ENCODE data around the gene VAT1L. TPM values are rescaled to one million over a fixed set of nuclear protein-coding genes. Genes with fewer than 3 reads are reported as not detected.

The VAT1L gene
- total RNA-seq, 1 experiment from 2014 or later = 33.8 TPM

DNA sequence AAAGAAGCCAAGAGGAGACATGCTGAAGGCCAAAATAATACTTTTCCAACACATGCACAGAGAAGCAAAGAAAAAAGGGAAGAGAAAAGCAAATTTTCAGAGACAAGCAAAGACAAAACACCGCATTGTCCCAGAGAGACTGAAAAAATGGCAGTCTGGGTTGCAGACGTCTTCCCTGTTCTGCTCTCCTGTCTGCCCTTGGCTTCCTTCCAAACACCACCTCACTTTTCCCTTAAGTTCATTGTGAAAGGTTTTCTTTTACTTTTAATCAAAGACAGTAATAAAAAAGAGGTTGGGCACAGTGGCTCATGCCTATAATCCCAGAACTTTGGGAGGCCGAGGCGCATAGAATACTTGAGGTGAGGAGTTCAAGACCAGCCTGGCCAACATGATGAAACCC, 21.2 kb upstream of the VAT1L start:
- no peak overlapping the region for H3K4me3 Mint-ChIP-seq
- Histone ChIP-seq H3K23ac (ENCODE audit: insufficient read length, low read depth, low read length) (no peak overlapping the region), H2BK12ac (ENCODE audit: insufficient read length, low read depth, low read length) (no peak overlapping the region), H3K4me1 (ENCODE audit: insufficient read depth, low read length) (no peaks in the 10 kb centered on the region), H2BK5ac (ENCODE audit: insufficient read length, low read length) (no peak overlapping the region), H3K56ac (ENCODE audit: insufficient read length, low read depth, low read length) (no peak overlapping the region), H4K8ac (replicated peaks; ENCODE audit: insufficient read length, low read depth, low read length) (no peak overlapping the region), H3K14ac (ENCODE audit: insufficient read depth, low read length) (no peak overlapping the region), H2BK15ac (ENCODE audit: low read depth, low read length) (no peak overlapping the region), H3K9ac (ENCODE audit: extremely low read depth, insufficient read length, low read length) (no peak overlapping the region), H4K20me1 (ENCODE audit: control insufficient read depth, insufficient read depth, insufficient read length) (no peaks in the 10 kb centered on the region), H3K79me2 (ENCODE audit: insufficient read depth, low read length) (no peaks in the 10 kb centered on the region), H3K27me3 (ENCODE audit: insufficient read depth, low read length) (no peaks in the 10 kb centered on the region), H2BK120ac (ENCODE audit: low read depth, low read length, poor library complexity, severe bottlenecking) (no peak overlapping the region), H3K27ac (ENCODE audit: insufficient read length, low read depth, low read length) (no peak overlapping the region), H2BK20ac (ENCODE audit: low read depth, low read length, poor library complexity, severe bottlenecking) (no peak overlapping the region), H4K91ac (ENCODE audit: insufficient read length, low read depth, low read length) (no peak overlapping the region), H2AK5ac (ENCODE audit: insufficient read length, low read length) (no peak overlapping the region), H2AFZ (ENCODE audit: low read length) (no peak overlapping the region), H3K79me1 (ENCODE audit: insufficient read depth, low read depth, low read length, poor library complexity, severe bottlenecking) (no peaks in the 10 kb centered on the region), H3K18ac (ENCODE audit: insufficient read length, low read depth, low read length) (no peak overlapping the region), H4K5ac (ENCODE audit: insufficient read length, low read depth, low read length) (no peak overlapping the region), H3K23me2 (ENCODE audit: insufficient read length, low read depth, low read length, poor library complexity, severe bottlenecking) (no peaks in the 10 kb centered on the region), H3T11ph (ENCODE audit: low read length) (no peak overlapping the region), H3K4ac (ENCODE audit: low read depth, low read length) (no peak overlapping the region), H3K9me3 (ENCODE audit: control insufficient read depth, low read depth, low read length) (no peaks in the 10 kb centered on the region), H3K4me2 (ENCODE audit: insufficient read depth, insufficient read length, low read length) (no peak overlapping the region)
- no CpG with 5 or more reads among the region's 4 CpGs for WGBS (ENCODE audit: extremely low coverage, insufficient read length, low lambda C conversion rate)
- H3K9me3 Mint-ChIP-seq = no peaks in the 10 kb centered on the region
- no peak overlapping the region for H3K27ac Mint-ChIP-seq
- no peak for TF ChIP-seq CTCF (conservative IDR thresholded peaks at IDR 0.05)
- peaks cover 2% of the 10 kb centered on the region; the same call in 1 of the 2 replicates for H3K27me3 Mint-ChIP-seq (ENCODE audit: low read depth)
- H3K36me3 Mint-ChIP-seq (ENCODE audit: insufficient read depth in 1 of 3, low read depth in 3 of 3) = no peaks in the 10 kb centered on the region
- no peak for DNase-seq
- no peaks in the 10 kb centered on the region for H3K4me1 Mint-ChIP-seq

All from H9 (cell line).